GM23338 (cell line): ENCODE measurements around the gene BNIP2. TPM values are rescaled to one million over a fixed set of nuclear protein-coding genes. Genes with fewer than 3 reads are reported as not detected.

Experiments
- ATAC-seq: fragments of 200-7000 bp; cut with Tn5 transposase; 3 replicates; pipeline ENCODE4 v1.9.1; 2020
- DNase-seq: peaks from one replicate; pipeline ENCODE4 v3.0.0-alpha.2; 2015; ENCODE audit warnings: low spot score
- H2AFZ ChIP-seq: fragments of 200-600 bp; sonication (generic); 2 replicates; pipeline ENCODE4 v1.8.0; 2016; ENCODE audit warnings: antibody characterized with exemption, mild to moderate bottlenecking, moderate library complexity
- H3F3A ChIP-seq: fragments of 200-600 bp; sonication (generic); replicated peaks from 2 replicates; pipeline ENCODE4 v1.8.0; 2017; ENCODE audit warnings: antibody characterized with exemption, mixed run types, low read depth
- H3K27ac ChIP-seq: fragments of 200-600 bp; sonication (generic); 2 replicates; pipeline ENCODE4 v1.6.1; 2016; ENCODE audit warnings: low read depth
- H3K27me3 ChIP-seq: fragments of 200-600 bp; sonication (generic); 2 replicates; pipeline ENCODE4 v1.8.0; 2016; ENCODE audit warnings: mild to moderate bottlenecking, mixed run types, moderate library complexity; ENCODE audit not compliant: insufficient read depth
- H3K36me3 ChIP-seq: fragments of 200-600 bp; sonication (generic); 2 replicates; pipeline ENCODE4 v1.8.0; 2016; ENCODE audit warnings: mild to moderate bottlenecking; ENCODE audit not compliant: insufficient read depth
- H3K4me1 ChIP-seq: fragments of 200-600 bp; sonication (generic); 2 replicates; pipeline ENCODE4 v1.8.0; 2016; ENCODE audit warnings: mild to moderate bottlenecking, moderate library complexity; ENCODE audit not compliant: insufficient read depth
- H3K4me2 ChIP-seq: fragments of 200-600 bp; sonication (generic); 2 replicates; pipeline ENCODE4 v1.7.1; 2017; ENCODE audit warnings: mixed run types
- H3K4me3 ChIP-seq: fragments of 200-600 bp; sonication (generic); 2 replicates; pipeline ENCODE4 v1.6.1; 2016; ENCODE audit warnings: mixed run types
- H3K79me2 ChIP-seq: fragments of 200-600 bp; sonication (generic); replicated peaks from 2 replicates; pipeline ENCODE4 v1.8.0; 2017; ENCODE audit warnings: mild to moderate bottlenecking; ENCODE audit not compliant: insufficient read depth
- H3K9me2 ChIP-seq: fragments of 200-600 bp; sonication (generic); 2 replicates; pipeline ENCODE4 v1.8.0; 2017; ENCODE audit not compliant: insufficient read depth
- H4K20me1 ChIP-seq: fragments of 200-600 bp; sonication (generic); replicated peaks from 2 replicates; pipeline ENCODE4 v1.8.0; 2017; ENCODE audit warnings: mild to moderate bottlenecking; ENCODE audit not compliant: insufficient read depth
- H3K27ac Mint-ChIP-seq: 2 replicates; pipeline ENCODE4 v1.8.0; 2020; ENCODE audit warnings: inconsistent platforms, mild to moderate bottlenecking, moderate library complexity, mixed read lengths
- H3K27me3 Mint-ChIP-seq: 3 replicates; pipeline ENCODE4 v1.8.0; 2022; ENCODE audit warnings: low read depth, mild to moderate bottlenecking, moderate library complexity, mixed read lengths, inconsistent platforms; ENCODE audit not compliant: insufficient read depth, poor library complexity
- H3K36me3 Mint-ChIP-seq: 3 replicates; pipeline ENCODE4 v1.8.0; 2021; ENCODE audit warnings: low read depth, mild to moderate bottlenecking, inconsistent platforms, moderate library complexity, mixed read lengths
- H3K4me1 Mint-ChIP-seq: 3 replicates; pipeline ENCODE4 v1.8.0; 2020; ENCODE audit warnings: mild to moderate bottlenecking, inconsistent platforms, mixed read lengths
- H3K4me3 Mint-ChIP-seq: 3 replicates; pipeline ENCODE4 v1.8.0; 2021; ENCODE audit warnings: moderate library complexity, mild to moderate bottlenecking, inconsistent platforms, mixed read lengths
- H3K9me3 Mint-ChIP-seq: 3 replicates; pipeline ENCODE4 v1.8.0; 2020; ENCODE audit warnings: moderate library complexity, mild to moderate bottlenecking, inconsistent platforms, mixed read lengths
- CTCF ChIP-seq, 2 experiments: fragments of 200-600 bp in 1 of 2; sonication (generic) in 1 of 2; conservative IDR thresholded peaks; 2 replicates each; pipeline versions ENCODE4 v1.5.1 to v1.6.1; 2016 to 2017; ENCODE audit warnings: antibody characterized with exemption in 2 of 2, low read depth in 2 of 2, mild to moderate bottlenecking in 2 of 2, moderate library complexity in 1 of 2
- ETS1 ChIP-seq: IDR thresholded peaks from 2 replicates; pipeline ENCODE4 v1.6.1; 2016; ENCODE audit warnings: antibody characterized with exemption
- EZH2 ChIP-seq: fragments of 200-600 bp; sonication (generic); IDR thresholded peaks from one replicate; pipeline ENCODE4 v1.8.0; 2017; ENCODE audit warnings: antibody characterized with exemption, mild to moderate bottlenecking, low read depth; ENCODE audit not compliant: unreplicated experiment
- EZH2phosphoT487 ChIP-seq: fragments of 200-600 bp; sonication (generic); IDR thresholded peaks from one replicate; pipeline ENCODE4 v1.8.1; 2018; ENCODE audit warnings: antibody characterized with exemption; ENCODE audit not compliant: unreplicated experiment
- JUNB ChIP-seq: IDR thresholded peaks from one replicate; pipeline ENCODE4 v1.6.1; 2016; ENCODE audit warnings: antibody characterized with exemption; ENCODE audit not compliant: unreplicated experiment
- NANOG ChIP-seq: IDR thresholded peaks from 2 replicates; pipeline ENCODE4 v1.6.1; 2016; ENCODE audit warnings: antibody characterized with exemption, borderline replicate concordance
- POLR2AphosphoS5 ChIP-seq: IDR thresholded peaks from 2 replicates; pipeline ENCODE4 v1.6.1; 2016; ENCODE audit warnings: antibody characterized with exemption, low read depth
- REST ChIP-seq: IDR thresholded peaks from one replicate; pipeline ENCODE4 v1.6.1; 2018; ENCODE audit warnings: antibody characterized with exemption; ENCODE audit not compliant: unreplicated experiment
- ZNF331 ChIP-seq: fragments of 250-450 bp; sonication (Bioruptor Pico); IDR thresholded peaks from 2 replicates; pipeline ENCODE4 v1.5.0; 2020; ENCODE audit warnings: low read depth, mild to moderate bottlenecking, moderate library complexity
- polyA plus RNA-seq: library from polyadenylated mRNA; unstranded; fragments of >200 nt; fragmentation: Nextera tagmentation; extraction: Ambion mirVana; gene quantifications from 2 replicates; pipeline ENCODE4 v1.2.1, GENCODE V29; 2016
- total RNA-seq: library from RNA; depleted of rRNA; stranded (reverse); fragments of >200 nt; shearing (Covaris generic); gene quantifications from 2 replicates; pipeline ENCODE4 v1.2.3, GENCODE V29; 2014

Gene BNIP2
- total and polyA plus RNA-seq, 2 experiments from 2014 or later: 43.7 to 83.7 TPM

- H3K9me3 Mint-ChIP-seq: no peaks in the 10 kb centered on the region
- DNase-seq (no peak), ATAC-seq (no peak)
- H3K36me3 Mint-ChIP-seq: no peaks in the 10 kb centered on the region
- Histone ChIP-seq H3K36me3 (no peaks in the 10 kb centered on the region), H4K20me1 (no peaks in the 10 kb centered on the region), H3F3A (no peaks in the 10 kb centered on the region), H2AFZ (peak overlapping the region; percentile 40; the same call in 1 of the 2 replicates), H3K79me2 (no peaks in the 10 kb centered on the region), H3K4me3 (no peak overlapping the region), H3K4me2 (no peak overlapping the region), H3K4me1 (no peaks in the 10 kb centered on the region), H3K27ac (no peak overlapping the region), H3K9me2 (no peaks in the 10 kb centered on the region), H3K27me3 (no peaks in the 10 kb centered on the region)
- TF ChIP-seq NANOG (no peak), POLR2AphosphoS5 (no peak), ZNF331 (CRISPR knock-in tag) (no peak), CTCF (conservative IDR thresholded peaks at IDR 0.05; ENCODE audit: low read depth in 2 of 2) (no peak), JUNB (no peak), EZH2 (no peak), ETS1 (no peak), REST (no peak), EZH2phosphoT487 (no peak)
- H3K4me1 Mint-ChIP-seq: no peaks in the 10 kb centered on the region
- no peak overlapping the region for H3K27ac Mint-ChIP-seq
- H3K4me3 Mint-ChIP-seq: no peak overlapping the region
- peaks cover 2% of the 10 kb centered on the region for H3K27me3 Mint-ChIP-seq
Measured at GRCh38 chr15:59723687-59724346, 34.7 kb upstream of the BNIP2 start.
